Embryonic facial prominence (tissue), 1 donor: ENCODE measurements around the gene GRIN2A.

Experiments
- DNase-seq: peaks from one replicate; pipeline ENCODE4 v3.0.0-alpha.2; 2016; ENCODE audit errors: extremely low spot score

GRIN2A gene

GRCh38 chr16:9860876-9861275 is 321.4 kb downstream of the GRIN2A start:
- no peak for DNase-seq

GRCh38 chr16:9859701-9860327 is 322.4 kb downstream of the GRIN2A start:
- DNase-seq, result peak; percentile 64

- DNase-seq, result peak; percentile 76
These were observed 327.6 kb downstream of the GRIN2A start for GRCh38 chr16:9854675-9855074.

- no peak for DNase-seq
These were observed 330.2 kb downstream of the GRIN2A start for GRCh38 chr16:9852003-9852402.

GRCh38 chr16:9850817-9851216 is 331.4 kb downstream of the GRIN2A start:
- no peak for DNase-seq

- DNase-seq, result no peak
These were observed 332.5 kb downstream of the GRIN2A start for GRCh38 chr16:9849697-9850245.

GRCh38 chr16:9847146-9847545 is 335.1 kb downstream of the GRIN2A start:
- DNase-seq, result no peak

- no peak for DNase-seq
These were observed 335.7 kb downstream of the GRIN2A start for GRCh38 chr16:9846362-9847099.

- DNase-seq, result no peak
These were observed 336.4 kb downstream of the GRIN2A start for GRCh38 chr16:9845661-9846361.

GRCh38 chr16:9844361-9844760 is 337.9 kb downstream of the GRIN2A start:
- DNase-seq, result no peak

- no peak for DNase-seq
These were observed 338.7 kb downstream of the GRIN2A start for GRCh38 chr16:9843424-9844018.

- no peak for DNase-seq
These were observed 341.2 kb downstream of the GRIN2A start for GRCh38 chr16:9840761-9841665.

- DNase-seq, result no peak
These were observed 344.7 kb downstream of the GRIN2A start for GRCh38 chr16:9837481-9837880.

- DNase-seq, result no peak
These were observed 346.0 kb downstream of the GRIN2A start for GRCh38 chr16:9836118-9836736.

GRCh38 chr16:9827062-9827752 is 355.0 kb downstream of the GRIN2A start:
- no peak for DNase-seq

- DNase-seq, result no peak
These were observed 355.6 kb downstream of the GRIN2A start for GRCh38 chr16:9826656-9827055.

- DNase-seq, result no peak
These were observed 357.8 kb downstream of the GRIN2A start for GRCh38 chr16:9824200-9825068.

- no peak for DNase-seq
These were observed 358.7 kb downstream of the GRIN2A start for GRCh38 chr16:9823510-9823909.

- DNase-seq, result no peak
These were observed 360.3 kb downstream of the GRIN2A start for GRCh38 chr16:9821970-9822369.
